H1 (cell line): Measurements from ENCODE around the gene HEATR9. TPM values are rescaled to one million over a fixed set of nuclear protein-coding genes. Genes with fewer than 3 reads are reported as not detected.

ENCODE experiments used
- BCL11A ChIP-seq, 2 experiments: IDR thresholded peaks; one replicate each; pipeline ENCODE4 v1.6.1; 2011; ENCODE audit warnings: low read depth in 2 of 2, low read length in 2 of 2, mild to moderate bottlenecking in 2 of 2
- CHD2 ChIP-seq: IDR thresholded peaks from 2 replicates; pipeline ENCODE4 v1.6.1; 2012; ENCODE audit warnings: low read length, improper control_type of control experiment
- CREB1 ChIP-seq: IDR thresholded peaks from 2 replicates; pipeline ENCODE4 v1.6.1; 2012; ENCODE audit warnings: inconsistent platforms
- CTBP2 ChIP-seq: IDR thresholded peaks from 2 replicates; pipeline ENCODE4 v1.7.0; 2011; ENCODE audit warnings: borderline replicate concordance, mild to moderate bottlenecking, moderate library complexity, mixed read lengths, low read length; ENCODE audit not compliant: insufficient read depth, insufficient read length
- KDM4A ChIP-seq: IDR thresholded peaks from one replicate; pipeline ENCODE4 v1.7.1; 2012; ENCODE audit warnings: low read depth, mild to moderate bottlenecking, moderate library complexity, low read length, inconsistent platforms; ENCODE audit not compliant: severe bottlenecking
- RXRA ChIP-seq: IDR thresholded peaks from 2 replicates; pipeline ENCODE4 v1.6.1; 2011; ENCODE audit warnings: low read depth, mild to moderate bottlenecking, low read length, moderate library complexity; ENCODE audit not compliant: insufficient read depth
- polyA plus RNA-seq, 7 experiments: library from polyadenylated mRNA; depleted of rRNA in 3 of 7; stranded (reverse) in 5 of 7; unstranded in 2 of 7; fragments of >200 nt in 5 of 7; fragments of 200-250 nt in 2 of 7; gene quantifications; 1 replicate in 5 of 7; 2 replicates in 1 of 7; 4 replicates in 1 of 7; pipeline versions ENCODE4 v1.2.1 to v1.2.3, GENCODE V29; 2011 to 2013; ENCODE audit warnings: missing spikeins in 2 of 7, mixed read lengths in 2 of 7
- total RNA-seq: library from RNA; stranded (reverse); fragmentation: NEBNext Ultra II Directional; extraction: Animal tissue kit (Norgen Biotek cat#: 25700); gene quantifications from 2 replicates; pipeline ENCODE4 v1.2.1, GENCODE V29; 2021

Gene HEATR9
- total and polyA plus RNA-seq, 2 of the 8 experiments (the other 6 are each of a cell fraction or from before 2014, with no cell fraction given), result not detected

- no peak for TF ChIP-seq CREB1
- no peak for TF ChIP-seq RXRA
- no peak for TF ChIP-seq CHD2
- no peak for TF ChIP-seq KDM4A
- TF ChIP-seq CTBP2, result no peak
- no peak for TF ChIP-seq BCL11A (IDR thresholded peaks at IDR 0.05; ENCODE audit: low read depth in 2 of 2, low read length in 2 of 2)
These were observed 9.7 kb upstream of the HEATR9 start (continued) for GRCh38 chr17:35878361-35878760.
